ENCODE measurements around the gene MAPKAPK2. TPM values are rescaled to one million over a fixed set of nuclear protein-coding genes. Genes with fewer than 3 reads are reported as not detected.

The MAPKAPK2 gene
- total RNA-seq, 1 experiment from 2014 or later = 96.2 TPM

DNA sequence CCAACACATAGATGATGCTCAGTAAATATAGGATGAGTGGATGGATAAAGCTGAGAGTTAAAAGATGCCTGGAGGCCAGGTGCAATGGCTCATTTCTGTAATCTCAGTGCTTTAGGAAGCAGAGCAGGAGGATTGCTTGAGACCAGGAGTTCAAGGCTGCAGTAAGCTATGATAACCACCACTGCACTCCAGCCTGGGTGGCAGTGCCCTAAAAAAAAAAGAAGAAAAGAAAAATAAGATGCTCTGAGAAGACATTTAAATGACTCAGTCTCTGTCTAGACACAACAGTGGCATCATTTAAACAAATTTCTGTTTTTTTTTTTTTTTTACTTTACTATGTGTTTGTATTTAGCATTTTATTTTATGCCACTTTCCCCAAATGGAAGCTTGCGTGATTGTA is 60.6 kb downstream of the MAPKAPK2 start:
- BruUV-seq (replicated peaks) = no TSS peak
- no peaks in the 10 kb centered on the region for H3K36me3 Mint-ChIP-seq (ENCODE audit: insufficient read depth, unreplicated experiment)

GRCh38 chr1:206748348-206749030 is 63.8 kb downstream of the MAPKAPK2 start:
- Mint-ChIP-seq H3K4me3 (ENCODE audit: low read depth, unreplicated experiment) (no peak overlapping the region), H3K36me3 (ENCODE audit: insufficient read depth, unreplicated experiment) (no peaks in the 10 kb centered on the region), H3K9me3 (ENCODE audit: low read depth, unreplicated experiment) (no peaks in the 10 kb centered on the region), H3K27ac (ENCODE audit: unreplicated experiment) (no peak overlapping the region), H3K27me3 (ENCODE audit: unreplicated experiment) (peaks cover 54% of the 10 kb centered on the region), H3K4me1 (ENCODE audit: low read depth, unreplicated experiment) (no peaks in the 10 kb centered on the region)
- CTCF ChIA-PET = no interaction called here
- DNase-seq = no peak
- BruUV-seq (replicated peaks) = no TSS peak
- no peak for TF ChIP-seq CTCF (IDR thresholded peaks at IDR 0.05; ENCODE audit: unreplicated experiment)
- intact Hi-C loops (cut with micrococcal nuclease; ENCODE audit: unreplicated experiment) = no loop called here

More for the DNA sequence above, 60.6 kb downstream of the MAPKAPK2 start:
- H3K27me3 Mint-ChIP-seq (ENCODE audit: unreplicated experiment) = peaks cover 26% of the 10 kb centered on the region
- intact Hi-C loops (cut with micrococcal nuclease; ENCODE audit: unreplicated experiment) = no loop called here
- no peak for TF ChIP-seq CTCF (IDR thresholded peaks at IDR 0.05; ENCODE audit: unreplicated experiment)
- CTCF ChIA-PET = interaction anchor here (0.7 kb wide), 2 partner anchors 38 to 59 kb away, joined by 3 read pairs; no protein-coding TSS in a partner anchor
- no peak for DNase-seq
- H3K9me3 Mint-ChIP-seq (ENCODE audit: low read depth, unreplicated experiment) = no peaks in the 10 kb centered on the region
- H3K4me1 Mint-ChIP-seq (ENCODE audit: low read depth, unreplicated experiment) = no peaks in the 10 kb centered on the region
- H3K27ac Mint-ChIP-seq (ENCODE audit: unreplicated experiment) = no peak overlapping the region
- H3K4me3 Mint-ChIP-seq (ENCODE audit: low read depth, unreplicated experiment) = no peak overlapping the region

DNA sequence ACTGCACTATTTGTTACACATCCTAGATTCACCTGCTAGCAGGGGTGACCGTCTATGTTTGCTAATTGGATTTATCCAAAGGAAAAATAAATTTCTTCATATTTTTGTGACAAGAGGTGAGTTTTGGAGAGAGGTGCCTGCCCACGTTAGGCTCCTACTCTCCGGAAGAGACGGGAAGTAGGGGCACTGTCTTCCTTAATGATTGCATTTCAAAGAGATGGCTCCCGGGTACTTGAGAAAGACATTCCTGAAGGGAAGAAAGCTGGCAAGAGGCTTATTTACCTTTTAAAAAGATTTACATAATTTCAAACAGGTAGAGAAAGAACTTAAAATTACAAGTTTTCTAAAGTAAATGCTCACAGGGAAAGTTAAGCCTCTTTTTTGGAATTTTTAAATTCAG is 67.2 kb downstream of the MAPKAPK2 start:
- DNase-seq = no peak
- CTCF ChIA-PET = no interaction called here
- Mint-ChIP-seq H3K9me3 (ENCODE audit: low read depth, unreplicated experiment) (no peaks in the 10 kb centered on the region), H3K4me1 (ENCODE audit: low read depth, unreplicated experiment) (no peaks in the 10 kb centered on the region), H3K27me3 (ENCODE audit: unreplicated experiment) (peaks cover 72% of the 10 kb centered on the region), H3K36me3 (ENCODE audit: insufficient read depth, unreplicated experiment) (no peaks in the 10 kb centered on the region), H3K4me3 (ENCODE audit: low read depth, unreplicated experiment) (no peak overlapping the region), H3K27ac (ENCODE audit: unreplicated experiment) (no peak overlapping the region)
- BruUV-seq (replicated peaks) = no TSS peak
- TF ChIP-seq CTCF (IDR thresholded peaks at IDR 0.05; ENCODE audit: unreplicated experiment) = no peak
- intact Hi-C loops (cut with micrococcal nuclease; ENCODE audit: unreplicated experiment) = no loop called here

DNA sequence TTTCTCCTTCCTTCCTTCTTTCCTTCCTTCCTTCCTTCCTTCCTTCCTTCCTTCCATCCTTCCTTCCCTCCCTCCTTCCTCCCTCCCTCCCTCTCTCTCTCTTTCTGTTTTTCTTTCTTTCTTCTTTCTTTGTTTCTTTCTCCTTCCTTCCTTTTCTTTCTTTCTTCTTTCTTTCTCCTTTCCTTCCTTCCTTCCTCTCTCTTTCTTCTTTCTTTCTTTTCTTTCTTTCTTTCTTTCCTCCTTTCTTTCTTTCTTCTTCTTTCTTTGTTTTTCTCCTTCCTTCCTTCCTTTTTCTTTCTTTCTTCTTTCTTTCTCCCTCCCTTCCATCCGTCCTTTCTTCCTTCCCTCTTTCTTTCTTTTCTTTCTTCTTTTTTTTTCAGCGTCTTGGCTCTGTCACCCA is 67.8 kb downstream of the MAPKAPK2 start:
- BruUV-seq (replicated peaks) = no TSS peak
- H3K27me3 Mint-ChIP-seq (ENCODE audit: unreplicated experiment) = peaks cover 72% of the 10 kb centered on the region
- H3K36me3 Mint-ChIP-seq (ENCODE audit: insufficient read depth, unreplicated experiment) = no peaks in the 10 kb centered on the region
- no peaks in the 10 kb centered on the region for H3K9me3 Mint-ChIP-seq (ENCODE audit: low read depth, unreplicated experiment)
- intact Hi-C loops (cut with micrococcal nuclease; ENCODE audit: unreplicated experiment) = no loop called here
- H3K4me1 Mint-ChIP-seq (ENCODE audit: low read depth, unreplicated experiment) = no peaks in the 10 kb centered on the region
- no peak overlapping the region for H3K27ac Mint-ChIP-seq (ENCODE audit: unreplicated experiment)
- no peak for TF ChIP-seq CTCF (IDR thresholded peaks at IDR 0.05; ENCODE audit: unreplicated experiment)
- CTCF ChIA-PET = no interaction called here
- no peak overlapping the region for H3K4me3 Mint-ChIP-seq (ENCODE audit: low read depth, unreplicated experiment)
- DNase-seq = no peak

All from Calu3 (cell line).